Activated effector memory CD4-positive, alpha-beta T cell treated with Interleukin-2 at 50 U/mL for 16 hours (primary cell): ENCODE data around the gene NAA38.
"Not testable (repeated sequence)": the region's sequence is repeated elsewhere in the genome, so short reads cannot be mapped to it uniquely, and the experiment has no call there.

ENCODE experiments used
- DNase-seq: peaks from one replicate; pipeline ENCODE4 v3.0.0-alpha.2; 2020

NAA38 gene

GRCh38 chr17:7818746-7819645 lies 38.4 kb downstream of the NAA38 start:
- DNase-seq: no peak

GRCh38 chr17:7818026-7818425 lies 39.3 kb downstream of the NAA38 start:
- DNase-seq: no peak

GRCh38 chr17:7817643-7817964 lies 39.8 kb downstream of the NAA38 start:
- no peak for DNase-seq

GRCh38 chr17:7816926-7817642 lies 40.3 kb downstream of the NAA38 start:
- DNase-seq: no peak

GRCh38 chr17:7814969-7815368 lies 42.4 kb downstream of the NAA38 start:
- DNase-seq: no peak

DNA sequence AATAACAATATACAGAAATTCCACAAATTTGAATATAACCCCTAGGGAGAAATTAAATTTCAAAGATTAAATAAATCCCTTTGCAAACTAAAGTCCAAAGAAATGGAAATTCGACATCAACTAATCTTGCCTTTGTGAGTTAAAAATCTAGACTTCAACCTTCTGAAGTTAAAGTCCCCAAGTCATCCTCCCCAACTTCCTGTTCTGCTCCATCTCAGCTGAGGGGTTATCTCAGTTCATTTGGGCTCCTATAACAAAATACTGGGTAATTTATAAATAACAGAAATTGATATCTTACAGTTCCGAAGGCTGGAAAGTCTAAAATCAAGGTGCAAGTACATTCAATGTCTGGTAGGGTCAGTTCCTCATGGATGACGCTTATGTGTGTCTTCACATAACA lies 46.1 kb downstream of the NAA38 start:
- DNase-seq: no peak

DNA sequence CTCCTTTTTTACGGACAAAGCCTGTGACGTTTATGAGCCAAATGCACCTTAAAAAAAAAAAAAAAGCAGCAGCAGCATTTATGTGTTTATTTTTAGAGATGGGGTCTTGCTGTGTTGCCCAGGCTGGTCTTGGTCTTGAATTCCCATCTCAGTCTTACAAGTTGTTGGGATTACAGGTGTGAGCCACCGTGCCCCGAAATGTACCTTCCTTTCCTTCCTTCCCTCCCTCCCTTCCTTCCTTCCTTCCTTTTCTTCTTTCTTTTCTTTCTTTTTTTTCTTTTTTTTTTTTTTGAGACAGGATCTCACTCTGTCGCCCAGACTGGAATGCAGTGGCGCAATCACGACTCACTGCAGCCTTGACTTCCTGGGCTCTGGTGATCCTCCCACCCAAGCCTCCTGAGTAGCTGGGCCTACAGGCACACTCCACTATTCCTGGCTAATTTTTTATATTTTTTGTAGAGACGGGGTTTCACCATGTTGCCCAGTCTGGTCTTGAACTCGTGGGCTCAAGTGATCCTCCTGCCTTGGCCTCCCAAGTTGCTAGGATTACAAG lies 47.5 kb downstream of the NAA38 start:
- DNase-seq: not testable (repeated sequence)

DNA sequence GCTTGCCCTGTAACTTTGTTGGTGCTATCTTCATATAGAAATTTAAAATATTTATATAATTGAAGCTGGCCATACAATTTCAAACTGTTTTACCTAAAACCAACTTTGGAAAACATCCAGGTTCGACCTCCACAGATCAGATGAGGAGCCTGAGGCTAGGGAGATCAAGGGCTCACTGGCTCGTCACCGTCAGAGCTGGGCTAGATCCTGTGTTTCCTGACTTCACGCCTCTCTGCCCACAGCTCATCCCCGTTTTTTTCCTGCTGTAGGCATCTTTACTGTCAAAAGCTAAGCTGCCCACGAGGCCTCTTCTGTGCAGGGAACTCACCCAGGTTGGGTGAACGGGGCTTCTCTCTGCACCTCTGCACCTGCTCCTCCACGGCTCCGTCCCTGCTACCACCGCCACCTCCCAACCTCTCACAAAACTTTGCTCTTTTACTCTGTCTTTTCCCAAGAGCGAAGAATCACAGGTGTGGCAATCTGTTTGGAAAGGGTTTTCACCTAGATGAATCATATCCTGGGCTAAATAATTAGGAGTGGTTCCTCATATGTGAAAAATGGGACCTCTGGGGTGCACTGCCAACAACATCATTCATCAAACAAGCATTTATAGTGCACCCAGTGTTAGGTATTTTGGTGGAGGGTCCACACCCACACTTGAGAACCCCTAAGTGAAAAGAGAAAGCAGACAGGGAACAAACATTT lies 48.1 kb downstream of the NAA38 start:
- no peak for DNase-seq

GRCh38 chr17:7807206-7807605 lies 50.2 kb downstream of the NAA38 start:
- DNase-seq: no peak
